GM12878 (cell line): ENCODE data around the gene RBM6. TPM values are rescaled to one million over a fixed set of nuclear protein-coding genes. Genes with fewer than 3 reads are reported as not detected.
"Not testable (repeated sequence)": the region's sequence is repeated elsewhere in the genome, so short reads cannot be mapped to it uniquely, and the experiment has no call there.

Experiments used
- ATAC-seq: fragments of 200-7000 bp; cut with Tn5 transposase; 3 replicates; pipeline ENCODE4 v1.9.1; 2020; ENCODE audit warnings: mild to moderate bottlenecking, moderate library complexity
- BruUV-seq: library from RNA; stranded (reverse); fragments of 400-500 nt; replicated peaks from 2 replicates; lab custom pipeline; 2021; lab: Mats Ljungman, UMichigan
- CTCF ChIA-PET: fragments of 300-600 bp; sonication (Branson Sonifier 250); formaldehyde crosslinking; extraction: SDS; loops from one replicate; lab custom pipeline; 2021; ENCODE audit warnings: inconsistent platforms; lab: Yijun Ruan, JAX
- POLR2A ChIA-PET: fragments of 350-600 bp; formaldehyde crosslinking; extraction: SDS; loops from one replicate; lab custom pipeline; 2021; ENCODE audit warnings: inconsistent platforms; lab: Charles Lee
- RAD21 ChIA-PET: fragments of 300-600 bp; sonication (Branson Sonifier 250); formaldehyde crosslinking; loops from one replicate; lab custom pipeline; 2023; ENCODE audit warnings: antibody characterized with exemption; ENCODE audit not compliant: unreplicated experiment; lab: Charles Lee
- SMC1A ChIA-PET: fragments of 300-600 bp; sonication (Branson Sonifier 250); formaldehyde crosslinking; loops from one replicate; lab custom pipeline; 2023; ENCODE audit not compliant: unreplicated experiment, uncharacterized antibody; lab: Charles Lee
- DNase-seq: peaks from one replicate; pipeline ENCODE4 v3.0.0-alpha.2; 2011; ENCODE audit warnings: low read depth, low spot score
- FAIRE-seq: peaks from 3 replicates; lab custom pipeline; 2011; peaks lifted over from hg19 to GRCh38; lab: Jason Lieb, UNC
- H2AFZ ChIP-seq: 2 replicates; pipeline ENCODE4 v1.6.0; 2011; ENCODE audit warnings: low read depth, low read length, control low read depth; ENCODE audit not compliant: control insufficient read depth
- H3K27ac ChIP-seq: 2 replicates; pipeline ENCODE4 v1.5.1; 2011; ENCODE audit warnings: control low read depth; ENCODE audit not compliant: control insufficient read depth, insufficient read depth
- H3K27me3 ChIP-seq, 2 experiments: replicated peaks in 1 of 2; 2 replicates each; pipeline versions ENCODE4 v1.6.0 to v1.6.1; 2011; ENCODE audit warnings: low read length in 1 of 2; ENCODE audit not compliant: control insufficient read depth in 2 of 2, insufficient read depth in 2 of 2
- H3K36me3 ChIP-seq, 2 experiments: 2 replicates each; pipeline ENCODE4 v1.5.1; 2011; ENCODE audit warnings: low read length in 1 of 2; ENCODE audit not compliant: control insufficient read depth in 2 of 2, insufficient read depth in 2 of 2
- H3K4me1 ChIP-seq: 2 replicates; pipeline ENCODE4 v1.6.1; 2011; ENCODE audit warnings: mild to moderate bottlenecking, low read length, moderate library complexity, mixed read lengths; ENCODE audit not compliant: control insufficient read depth, insufficient read depth
- H3K4me2 ChIP-seq: 2 replicates; pipeline ENCODE4 v1.6.0; 2011; ENCODE audit warnings: control low read depth; ENCODE audit not compliant: control insufficient read depth, insufficient read depth
- H3K4me3 ChIP-seq: fragments of 200-600 bp; sonication (generic); 2 replicates; pipeline ENCODE4 v1.5.1; 2016
- H3K79me2 ChIP-seq: 2 replicates; pipeline ENCODE4 v1.6.0; 2011; ENCODE audit warnings: low read length; ENCODE audit not compliant: control insufficient read depth, insufficient read depth
- H3K9ac ChIP-seq: 2 replicates; pipeline ENCODE4 v1.8.0; 2011; ENCODE audit warnings: low read length, control low read depth, mixed read lengths; ENCODE audit not compliant: control insufficient read depth, insufficient read depth
- H3K9me3 ChIP-seq: replicated peaks from 3 replicates; pipeline ENCODE4 v1.5.1; 2011; ENCODE audit warnings: mild to moderate bottlenecking, low read length; ENCODE audit not compliant: control insufficient read depth, insufficient read depth
- H4K20me1 ChIP-seq: 2 replicates; pipeline ENCODE4 v1.6.0; 2011; ENCODE audit not compliant: control insufficient read depth, insufficient read depth
- JUND ChIP-seq: IDR thresholded peaks from 2 replicates; pipeline ENCODE4 v1.6.1; 2012; ENCODE audit warnings: low read depth, mild to moderate bottlenecking, low read length, improper control_type of control experiment, moderate library complexity
- NBN ChIP-seq: fragments of 450-650 bp; IDR thresholded peaks from 2 replicates; pipeline ENCODE4 v1.6.1; 2016
- NFYA ChIP-seq: IDR thresholded peaks from 2 replicates; pipeline ENCODE4 v1.6.1; 2011; ENCODE audit warnings: low read depth, mild to moderate bottlenecking, low read length, improper control_type of control experiment, borderline replicate concordance
- NR2F1 ChIP-seq: fragments of 450-650 bp; conservative IDR thresholded peaks from 2 replicates; pipeline ENCODE4 v1.6.1; 2017; ENCODE audit warnings: mild to moderate bottlenecking
- PML ChIP-seq: IDR thresholded peaks from 2 replicates; pipeline ENCODE4 v1.6.1; 2012; ENCODE audit warnings: low read length, inconsistent platforms
- POLR2AphosphoS5 ChIP-seq: IDR thresholded peaks from 2 replicates; pipeline ENCODE4 v1.6.1; 2011; ENCODE audit warnings: mild to moderate bottlenecking, low read length, inconsistent platforms
- WGBS: methylation state at CpG from one replicate; pipeline ENCODE4 v1.1.6; 2016; ENCODE audit warnings: low lambda C conversion rate; ENCODE audit not compliant: insufficient replicate concordance, insufficient coverage; ENCODE audit errors: missing lambda C conversion rate; 5-methylcytosine and 5-hydroxymethylcytosine counted together
- in situ Hi-C: fragments of 300-500 bp; cut with MboI; formaldehyde crosslinking; loops from 9 replicates; pipeline ENCODE4 v1.14.3; 2018; ENCODE audit warnings: mixed read lengths
- intact Hi-C: fragments of 100-400 bp; cut with micrococcal nuclease; formaldehyde crosslinking; loops from one replicate; pipeline ENCODE4 v1.14.2; 2022; ENCODE audit not compliant: unreplicated experiment
- polyA plus RNA-seq, 11 experiments: library from polyadenylated mRNA; depleted of rRNA in 4 of 11; unstranded in 6 of 11; stranded (reverse) in 5 of 11; fragments of >200 nt; fragmentation: Nextera tagmentation in 4 of 11; fragmentation: Illumina TruSeq in 1 of 11; extraction: Ambion mirVana in 4 of 11; extraction: Trizol in 1 of 11; gene quantifications; 1 replicate in 1 of 11; 2 replicates in 10 of 11; pipeline versions ENCODE4 v1.2.1 to v1.2.3, GENCODE V29; 2011 to 2016; ENCODE audit warnings: inconsistent platforms in 2 of 11, missing spikeins in 2 of 11, low read depth in 1 of 11
- total RNA-seq, 4 experiments: library from RNA; depleted of rRNA in 3 of 4; stranded (reverse); fragments of >200 nt in 3 of 4; fragmentation: Illumina TruSeq in 1 of 4; extraction: Trizol in 1 of 4; gene quantifications; 2 replicates each; pipeline versions ENCODE4 v1.2.1 to v1.2.3, GENCODE V29; 2013 to 2021

RBM6 gene
- total and polyA plus RNA-seq, 10 of the 15 experiments (the other 5 are each of a cell fraction or from before 2014, with no cell fraction given), result 45.3 to 103 (median 81.3) TPM

DNA sequence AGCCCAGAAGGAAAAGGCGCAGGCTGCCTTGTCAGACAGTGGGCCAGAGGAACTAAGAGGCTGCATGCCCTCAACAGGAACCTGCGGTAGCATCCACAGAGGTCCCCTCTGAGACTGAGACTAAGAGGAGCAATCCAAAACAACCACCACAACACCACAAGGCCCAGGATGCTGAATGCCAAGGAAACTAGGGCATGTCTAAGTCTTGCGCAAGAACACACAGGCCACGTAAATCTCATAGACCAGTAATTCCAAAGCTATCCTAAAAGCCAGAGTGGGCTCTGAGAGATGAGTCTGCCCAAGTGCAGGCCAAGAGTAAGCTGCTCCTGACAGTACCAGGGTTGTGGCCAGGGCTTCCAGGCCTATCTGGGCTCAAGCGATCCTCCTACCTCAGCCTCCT is 23.3 kb upstream of the RBM6 start:
- no peaks in the 10 kb centered on the region for H3K79me2 ChIP-seq
- CTCF ChIA-PET, result interaction anchor here (1.1 to 1.4 kb wide), 3 partner anchors 9 to 114 kb away, joined by 3 read pairs; partner anchors contain the start of gene INKA1
- no peak for ATAC-seq
- H3K27me3 ChIP-seq, result no peaks in the 10 kb centered on the region
- in situ Hi-C loops, result no loop called here
- no peak for TF ChIP-seq JUND
- no peak for TF ChIP-seq NR2F1
- TF ChIP-seq NFYA, result no peak
- TF ChIP-seq PML, result no peak
- no peak for TF ChIP-seq POLR2AphosphoS5
- no peak for TF ChIP-seq NBN
- TF ChIP-seq, all 136 proteins: peak for 0
- Histone ChIP-seq H3K27ac (no peak overlapping the region), H3K4me2 (no peak overlapping the region), H2AFZ (no peak overlapping the region), H3K4me3 (no peak overlapping the region), H3K4me1 (no peaks in the 10 kb centered on the region), H3K9ac (no peak overlapping the region), H3K36me3 (no peaks in the 10 kb centered on the region), H3K9me3 (no peaks in the 10 kb centered on the region), H4K20me1 (no peaks in the 10 kb centered on the region)
- DNase-seq (no peak), FAIRE-seq (no peak)
- SMC1A ChIA-PET, result interaction anchor here (0.6 kb wide), 1 partner anchor 11 kb away, joined by 3 read pairs; no protein-coding TSS in a partner anchor
- RAD21 ChIA-PET, result no interaction called here
- 98% methylated on average over 5 of the region's 5 CpGs for WGBS
- POLR2A ChIA-PET, result interaction anchor here (0.6 to 0.7 kb wide), 3 partner anchors 13 to 176 kb away, joined by 3 read pairs; partner anchors contain the start of gene INKA1
- intact Hi-C loops, result no loop called here
- BruUV-seq, result no TSS peak

DNA sequence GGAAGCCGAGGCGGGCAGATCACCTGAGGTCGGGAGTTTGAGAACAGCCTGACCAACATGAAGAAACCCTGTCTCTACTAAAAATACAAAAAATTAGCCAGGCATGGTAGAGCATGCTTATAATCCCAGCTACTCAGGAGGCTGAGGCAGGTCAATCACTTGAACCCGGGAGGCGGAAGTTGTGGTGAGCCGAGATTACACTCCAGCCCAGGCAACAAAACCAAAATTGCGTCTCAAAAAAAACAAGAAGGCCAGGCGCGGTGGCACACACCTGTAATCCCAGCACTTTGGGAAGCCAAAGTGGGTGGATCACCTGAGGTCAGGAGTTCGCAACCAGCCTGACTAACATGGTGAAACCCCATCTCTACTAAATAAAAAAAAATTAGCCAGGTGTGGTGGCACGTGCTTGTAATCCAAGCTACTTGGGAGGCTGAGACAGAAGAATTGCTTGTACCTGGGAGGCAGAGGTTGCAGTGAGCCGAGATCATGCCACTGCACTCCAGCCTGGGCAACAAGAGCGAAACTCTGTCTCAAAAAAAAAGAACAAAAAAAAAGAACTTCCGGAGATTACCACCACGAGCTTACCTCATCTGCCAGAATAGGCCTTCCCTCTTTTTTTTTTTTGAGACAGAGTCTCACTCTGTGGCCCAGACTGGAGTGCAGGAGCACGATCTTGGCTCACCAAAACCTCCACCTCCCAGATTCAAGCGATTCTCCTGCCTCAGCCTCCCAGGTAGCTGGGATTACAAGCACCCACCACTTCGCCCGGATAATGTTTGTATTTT is 22.0 kb upstream of the RBM6 start:
- H3K79me2 ChIP-seq, POLR2A ChIA-PET, H3K4me2 ChIP-seq, in situ Hi-C loops, H2AFZ ChIP-seq, H3K9me3 ChIP-seq, BruUV-seq, intact Hi-C loops, H3K27me3 ChIP-seq, H3K4me1 ChIP-seq, H3K27ac ChIP-seq, FAIRE-seq, H3K36me3 ChIP-seq, DNase-seq, H4K20me1 ChIP-seq, H3K9ac ChIP-seq, H3K4me3 ChIP-seq, RAD21 ChIA-PET: not testable (repeated sequence)
- WGBS, result 93% methylated on average over 19 of the region's 19 CpGs
- peak; percentile 48; the same call in 2 of the 3 replicates for ATAC-seq
- ChIA-PET SMC1A (interaction anchor here (0.6 to 1.4 kb wide), 3 partner anchors 12 to 343 kb away, joined by 3 to 4 read pairs (median 3); partner anchors contain the start of gene MON1A), CTCF (interaction anchor here (0.6 to 1.5 kb wide), 4 partner anchors 12 to 336 kb away, joined by 3 to 7 read pairs (median 3); partner anchors contain the start of gene MON1A)
